HepG2 (cell line): Measurements from ENCODE around the gene LRRC25. TPM values are rescaled to one million over a fixed set of nuclear protein-coding genes. Genes with fewer than 3 reads are reported as not detected.

ENCODE experiments used
- CHCHD3 ChIP-seq: sonication (generic); formaldehyde crosslinking; IDR thresholded peaks from 2 replicates; pipeline ENCODE4 v1.8.0; 2022; ENCODE audit warnings: mild to moderate bottlenecking, missing genetic modification reagents, moderate library complexity
- GABPB1 ChIP-seq: IDR thresholded peaks from 2 replicates; pipeline ENCODE4 v1.6.1; 2016; ENCODE audit warnings: mild to moderate bottlenecking, missing genetic modification reagents, moderate library complexity, missing compliant biosample characterization
- ISL2 ChIP-seq: sonication (generic); formaldehyde crosslinking; IDR thresholded peaks from 2 replicates; pipeline ENCODE4 v1.5.0; 2020; ENCODE audit warnings: missing genetic modification reagents
- JUN ChIP-seq: sonication (generic); formaldehyde crosslinking; IDR thresholded peaks from 2 replicates; pipeline ENCODE4 v1.4.0; 2020; ENCODE audit warnings: mild to moderate bottlenecking, missing genetic modification reagents
- KLF12 ChIP-seq: sonication (generic); formaldehyde crosslinking; IDR thresholded peaks from 2 replicates; pipeline ENCODE4 v1.4.0; 2020; ENCODE audit warnings: missing genetic modification reagents, borderline replicate concordance
- MAZ ChIP-seq, 2 experiments: sonication (generic) in 1 of 2; formaldehyde crosslinking in 1 of 2; IDR thresholded peaks; 2 replicates each; pipeline versions ENCODE4 v1.5.0 to v1.6.1; 2012 to 2020; ENCODE audit warnings: low read depth in 2 of 2, mild to moderate bottlenecking in 2 of 2, borderline replicate concordance in 1 of 2, improper control_type of control experiment in 1 of 2, low read length in 1 of 2, missing genetic modification reagents in 1 of 2, moderate library complexity in 1 of 2
- POLR2A ChIP-seq, 2 experiments: IDR thresholded peaks; 2 replicates each; pipeline ENCODE4 v1.6.1; 2011; ENCODE audit warnings: low read depth in 2 of 2, low read length in 2 of 2, mild to moderate bottlenecking in 1 of 2, moderate library complexity in 1 of 2; ENCODE audit not compliant: insufficient read depth in 1 of 2
- SRSF4 ChIP-seq: fragments of 200-400 bp; formaldehyde crosslinking; IDR thresholded peaks from one replicate; pipeline ENCODE4 v1.6.1; 2018; ENCODE audit warnings: mild to moderate bottlenecking, low read depth, low read length, moderate library complexity; ENCODE audit not compliant: poor library complexity, severe bottlenecking
- SRSF9 ChIP-seq: fragments of 200-400 bp; formaldehyde crosslinking; IDR thresholded peaks from 2 replicates; pipeline ENCODE4 v1.6.1; 2018; ENCODE audit warnings: borderline replicate concordance, mild to moderate bottlenecking, low read depth, low read length; ENCODE audit not compliant: insufficient read depth, poor library complexity, severe bottlenecking
- ZBTB7B ChIP-seq: sonication (generic); formaldehyde crosslinking; IDR thresholded peaks from 2 replicates; pipeline ENCODE4 v1.4.0; 2020; ENCODE audit warnings: missing genetic modification reagents
- ZMYM4 ChIP-seq: sonication (generic); formaldehyde crosslinking; IDR thresholded peaks from 2 replicates; pipeline ENCODE4 v1.8.1; 2023; ENCODE audit warnings: mild to moderate bottlenecking, missing genetic modification reagents
- polyA plus RNA-seq, 8 experiments: library from polyadenylated mRNA; depleted of rRNA in 3 of 8; stranded (reverse) in 7 of 8; unstranded in 1 of 8; fragments of >200 nt; fragmentation: Illumina TruSeq in 4 of 8; extraction: Trizol in 4 of 8; gene quantifications; 2 replicates each; pipeline versions ENCODE4 v1.2.1 to v1.2.3, GENCODE V29; 2011 to 2016; ENCODE audit warnings: low read depth in 4 of 8, missing spikeins in 1 of 8, mixed read lengths in 1 of 8; ENCODE audit not compliant: insufficient read depth in 1 of 8
- total RNA-seq, 5 experiments: library from RNA; depleted of rRNA; stranded (reverse); fragments of >200 nt; fragmentation: Illumina TruSeq; extraction: Trizol; gene quantifications; 2 replicates each; pipeline ENCODE4 v1.2.3, GENCODE V29; 2016; ENCODE audit warnings: low read depth in 1 of 5
- TF ChIP-seq, protein P1 (sequence below): sonication (generic); formaldehyde crosslinking; conservative IDR thresholded peaks from 2 replicates; pipeline ENCODE4 v1.4.0; 2020; ENCODE audit warnings: missing genetic modification reagents
- TF ChIP-seq, protein P2 (sequence below): sonication (generic); formaldehyde crosslinking; IDR thresholded peaks from 2 replicates; pipeline ENCODE4 v1.8.1; 2022; ENCODE audit warnings: low read depth, mild to moderate bottlenecking, missing genetic modification reagents
- TF ChIP-seq, protein P3 (sequence below): sonication (generic); formaldehyde crosslinking; IDR thresholded peaks from 2 replicates; pipeline ENCODE4 v1.4.0; 2020; ENCODE audit warnings: missing genetic modification reagents
- TF ChIP-seq, protein P4 (sequence below): sonication (generic); IDR thresholded peaks from 2 replicates; pipeline ENCODE4 v1.6.1; 2016; ENCODE audit warnings: low read depth, borderline replicate concordance
- TF ChIP-seq, protein P5 (sequence below): sonication (generic); formaldehyde crosslinking; IDR thresholded peaks from 2 replicates; pipeline ENCODE4 v1.5.0; 2020; ENCODE audit warnings: mild to moderate bottlenecking, missing genetic modification reagents, borderline replicate concordance

Gene LRRC25
- total and polyA plus RNA-seq, 2 of the 13 experiments (the other 11 are each of a cell fraction or from before 2014, with no cell fraction given) = 0.13 to 0.53 TPM

DNA sequence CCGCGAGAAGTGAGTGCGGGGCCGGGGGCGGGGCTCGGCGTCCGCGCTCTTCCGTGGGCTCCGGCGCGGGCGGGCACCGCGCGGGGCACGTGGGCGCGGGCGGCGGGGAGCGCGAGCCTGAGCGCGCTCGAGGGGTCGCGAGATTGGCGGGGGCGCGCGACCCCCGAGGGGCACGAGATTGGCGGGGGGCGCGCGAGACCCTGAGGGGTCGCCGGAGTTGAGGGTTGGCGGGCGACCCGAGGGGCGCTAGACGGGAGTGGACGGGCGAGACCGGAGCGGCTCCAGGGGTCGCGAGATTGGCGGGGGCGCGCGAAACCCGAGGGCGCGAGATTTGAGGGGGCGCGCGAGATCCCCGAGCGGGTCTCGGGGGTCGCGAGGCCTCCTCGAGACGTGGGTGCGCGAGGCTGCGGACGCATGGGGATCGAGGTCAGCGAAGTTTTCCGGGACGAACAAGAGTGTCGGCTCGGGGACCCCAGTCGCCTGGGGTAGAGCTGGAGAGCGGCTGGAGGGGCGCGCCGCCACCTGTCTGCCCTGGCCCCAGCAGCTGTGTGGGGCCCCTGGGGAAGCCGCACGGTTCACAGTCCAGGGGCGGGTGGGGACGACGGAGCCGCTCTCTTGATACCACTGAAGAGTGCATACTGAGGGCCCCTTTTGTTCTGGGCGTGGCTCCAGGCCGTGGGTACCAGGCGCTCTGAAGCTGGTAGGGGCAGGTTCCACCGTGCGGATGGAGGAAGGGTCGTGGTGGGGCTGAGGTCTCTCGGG, 22.5 kb upstream of the LRRC25 start (continued):
- TF ChIP-seq MAZ (IDR thresholded peaks at IDR 0.05; ENCODE audit: borderline replicate concordance, low read depth, low read length) (no peak), MAZ (CRISPR knock-in tag; IDR thresholded peaks at IDR 0.05; ENCODE audit: low read depth) (peak; percentile 63), ZMYM4 (CRISPR knock-in tag) (no peak), SRSF9 (no peak), ZBTB7B (peak; percentile 91), ISL2 (CRISPR knock-in tag) (peak; percentile 55; the same call in 1 of the 2 replicates), POLR2A (IDR thresholded peaks at IDR 0.05; ENCODE audit: insufficient read depth in 1 of 2, low read depth in 2 of 2, low read length in 2 of 2) (peak; percentile 37 to 53; a peak in 2 of 4 replicates), JUN (CRISPR knock-in tag) (no peak), GABPB1 (no peak; the same call in 1 of the 2 replicates), KLF12 (CRISPR knock-in tag) (0 out of 2 replicates have a peak, but pooled peaks have one; percentile 60), SRSF4 (no peak), CHCHD3 (CRISPR knock-in tag) (no peak)
- TF ChIP-seq, protein P1, sequence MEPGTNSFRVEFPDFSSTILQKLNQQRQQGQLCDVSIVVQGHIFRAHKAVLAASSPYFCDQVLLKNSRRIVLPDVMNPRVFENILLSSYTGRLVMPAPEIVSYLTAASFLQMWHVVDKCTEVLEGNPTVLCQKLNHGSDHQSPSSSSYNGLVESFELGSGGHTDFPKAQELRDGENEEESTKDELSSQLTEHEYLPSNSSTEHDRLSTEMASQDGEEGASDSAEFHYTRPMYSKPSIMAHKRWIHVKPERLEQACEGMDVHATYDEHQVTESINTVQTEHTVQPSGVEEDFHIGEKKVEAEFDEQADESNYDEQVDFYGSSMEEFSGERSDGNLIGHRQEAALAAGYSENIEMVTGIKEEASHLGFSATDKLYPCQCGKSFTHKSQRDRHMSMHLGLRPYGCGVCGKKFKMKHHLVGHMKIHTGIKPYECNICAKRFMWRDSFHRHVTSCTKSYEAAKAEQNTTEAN = peak; percentile 20; the same call in 1 of the 2 replicates
- TF ChIP-seq, protein P2, sequence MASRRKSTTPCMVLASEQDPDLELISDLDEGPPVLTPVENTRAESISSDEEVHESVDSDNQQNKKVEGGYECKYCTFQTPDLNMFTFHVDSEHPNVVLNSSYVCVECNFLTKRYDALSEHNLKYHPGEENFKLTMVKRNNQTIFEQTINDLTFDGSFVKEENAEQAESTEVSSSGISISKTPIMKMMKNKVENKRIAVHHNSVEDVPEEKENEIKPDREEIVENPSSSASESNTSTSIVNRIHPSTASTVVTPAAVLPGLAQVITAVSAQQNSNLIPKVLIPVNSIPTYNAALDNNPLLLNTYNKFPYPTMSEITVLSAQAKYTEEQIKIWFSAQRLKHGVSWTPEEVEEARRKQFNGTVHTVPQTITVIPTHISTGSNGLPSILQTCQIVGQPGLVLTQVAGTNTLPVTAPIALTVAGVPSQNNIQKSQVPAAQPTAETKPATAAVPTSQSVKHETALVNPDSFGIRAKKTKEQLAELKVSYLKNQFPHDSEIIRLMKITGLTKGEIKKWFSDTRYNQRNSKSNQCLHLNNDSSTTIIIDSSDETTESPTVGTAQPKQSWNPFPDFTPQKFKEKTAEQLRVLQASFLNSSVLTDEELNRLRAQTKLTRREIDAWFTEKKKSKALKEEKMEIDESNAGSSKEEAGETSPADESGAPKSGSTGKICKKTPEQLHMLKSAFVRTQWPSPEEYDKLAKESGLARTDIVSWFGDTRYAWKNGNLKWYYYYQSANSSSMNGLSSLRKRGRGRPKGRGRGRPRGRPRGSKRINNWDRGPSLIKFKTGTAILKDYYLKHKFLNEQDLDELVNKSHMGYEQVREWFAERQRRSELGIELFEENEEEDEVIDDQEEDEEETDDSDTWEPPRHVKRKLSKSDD (CRISPR knock-in tag) = no peak
- TF ChIP-seq, protein P3, sequence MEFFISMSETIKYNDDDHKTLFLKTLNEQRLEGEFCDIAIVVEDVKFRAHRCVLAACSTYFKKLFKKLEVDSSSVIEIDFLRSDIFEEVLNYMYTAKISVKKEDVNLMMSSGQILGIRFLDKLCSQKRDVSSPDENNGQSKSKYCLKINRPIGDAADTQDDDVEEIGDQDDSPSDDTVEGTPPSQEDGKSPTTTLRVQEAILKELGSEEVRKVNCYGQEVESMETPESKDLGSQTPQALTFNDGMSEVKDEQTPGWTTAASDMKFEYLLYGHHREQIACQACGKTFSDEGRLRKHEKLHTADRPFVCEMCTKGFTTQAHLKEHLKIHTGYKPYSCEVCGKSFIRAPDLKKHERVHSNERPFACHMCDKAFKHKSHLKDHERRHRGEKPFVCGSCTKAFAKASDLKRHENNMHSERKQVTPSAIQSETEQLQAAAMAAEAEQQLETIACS = peak; percentile 76
- TF ChIP-seq, protein P4, sequence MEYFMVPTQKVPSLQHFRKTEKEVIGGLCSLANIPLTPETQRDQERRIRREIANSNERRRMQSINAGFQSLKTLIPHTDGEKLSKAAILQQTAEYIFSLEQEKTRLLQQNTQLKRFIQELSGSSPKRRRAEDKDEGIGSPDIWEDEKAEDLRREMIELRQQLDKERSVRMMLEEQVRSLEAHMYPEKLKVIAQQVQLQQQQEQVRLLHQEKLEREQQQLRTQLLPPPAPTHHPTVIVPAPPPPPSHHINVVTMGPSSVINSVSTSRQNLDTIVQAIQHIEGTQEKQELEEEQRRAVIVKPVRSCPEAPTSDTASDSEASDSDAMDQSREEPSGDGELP = peak; percentile 93
- TF ChIP-seq, protein P5, sequence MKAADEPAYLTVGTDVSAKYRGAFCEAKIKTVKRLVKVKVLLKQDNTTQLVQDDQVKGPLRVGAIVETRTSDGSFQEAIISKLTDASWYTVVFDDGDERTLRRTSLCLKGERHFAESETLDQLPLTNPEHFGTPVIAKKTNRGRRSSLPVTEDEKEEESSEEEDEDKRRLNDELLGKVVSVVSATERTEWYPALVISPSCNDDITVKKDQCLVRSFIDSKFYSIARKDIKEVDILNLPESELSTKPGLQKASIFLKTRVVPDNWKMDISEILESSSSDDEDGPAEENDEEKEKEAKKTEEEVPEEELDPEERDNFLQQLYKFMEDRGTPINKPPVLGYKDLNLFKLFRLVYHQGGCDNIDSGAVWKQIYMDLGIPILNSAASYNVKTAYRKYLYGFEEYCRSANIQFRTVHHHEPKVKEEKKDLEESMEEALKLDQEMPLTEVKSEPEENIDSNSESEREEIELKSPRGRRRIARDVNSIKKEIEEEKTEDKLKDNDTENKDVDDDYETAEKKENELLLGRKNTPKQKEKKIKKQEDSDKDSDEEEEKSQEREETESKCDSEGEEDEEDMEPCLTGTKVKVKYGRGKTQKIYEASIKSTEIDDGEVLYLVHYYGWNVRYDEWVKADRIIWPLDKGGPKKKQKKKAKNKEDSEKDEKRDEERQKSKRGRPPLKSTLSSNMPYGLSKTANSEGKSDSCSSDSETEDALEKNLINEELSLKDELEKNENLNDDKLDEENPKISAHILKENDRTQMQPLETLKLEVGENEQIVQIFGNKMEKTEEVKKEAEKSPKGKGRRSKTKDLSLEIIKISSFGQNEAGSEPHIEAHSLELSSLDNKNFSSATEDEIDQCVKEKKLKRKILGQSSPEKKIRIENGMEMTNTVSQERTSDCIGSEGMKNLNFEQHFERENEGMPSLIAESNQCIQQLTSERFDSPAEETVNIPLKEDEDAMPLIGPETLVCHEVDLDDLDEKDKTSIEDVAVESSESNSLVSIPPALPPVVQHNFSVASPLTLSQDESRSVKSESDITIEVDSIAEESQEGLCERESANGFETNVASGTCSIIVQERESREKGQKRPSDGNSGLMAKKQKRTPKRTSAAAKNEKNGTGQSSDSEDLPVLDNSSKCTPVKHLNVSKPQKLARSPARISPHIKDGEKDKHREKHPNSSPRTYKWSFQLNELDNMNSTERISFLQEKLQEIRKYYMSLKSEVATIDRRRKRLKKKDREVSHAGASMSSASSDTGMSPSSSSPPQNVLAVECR = peak; percentile 66
